ENCODE data around the gene NLRP7.

The NLRP7 gene

DNA sequence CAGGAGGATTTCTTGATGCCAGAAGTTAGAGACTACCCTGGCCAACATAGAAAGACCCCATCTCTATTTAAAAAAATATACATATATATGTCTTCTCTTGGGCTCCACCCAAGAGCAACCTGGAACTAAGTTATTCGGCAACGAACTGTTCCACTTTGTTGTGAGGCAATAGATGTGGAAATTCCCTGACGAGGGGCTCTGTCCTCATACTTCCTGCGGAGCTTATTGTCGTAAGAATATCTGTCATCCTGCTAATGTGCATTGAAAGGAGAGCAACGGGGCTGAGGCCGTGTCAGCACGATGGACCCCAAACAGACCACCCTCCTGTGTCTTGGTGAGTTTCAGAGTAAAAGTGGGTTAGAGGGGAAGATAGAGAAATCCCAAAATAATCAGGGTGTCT, 73.3 kb downstream of the NLRP7 start, which contains the start of gene FCAR:
FCAR (plus strand) TSS at position 246 of the 400 bp plus-strand sequence; CDS start at position 301, 55 bp downstream.
- no peaks in the 10 kb centered on the region for H3K36me3 ChIP-seq (ENCODE audit: control insufficient read depth, insufficient read depth, low read length)
- no peak within 1 kb of the TSS for H3K4me3 ChIP-seq (ENCODE audit: low read depth, low read length)
- no peaks in the 10 kb centered on the region for H3K9me3 ChIP-seq (ENCODE audit: control insufficient read depth, insufficient read depth, low read length)
- no peaks in the 10 kb centered on the region for H3K4me1 ChIP-seq (ENCODE audit: control insufficient read depth, insufficient read depth, low read length)
- H3K9ac ChIP-seq (ENCODE audit: low read depth, low read length), result no peak within 1 kb of the TSS
- H3K27me3 ChIP-seq (ENCODE audit: control insufficient read depth, insufficient read depth, low read length), result no peaks in the 10 kb centered on the region
- H3K27ac ChIP-seq (ENCODE audit: low read depth, low read length), result no peak within 1 kb of the TSS

Data from HUES48 (cell line).